SK-N-DZ (cell line): Measurements from ENCODE around the gene TPRX2. TPM values are rescaled to one million over a fixed set of nuclear protein-coding genes. Genes with fewer than 3 reads are reported as not detected.
"Not testable (repeated sequence)": the region's sequence is repeated elsewhere in the genome, so short reads cannot be mapped to it uniquely, and the experiment has no call there.

Source experiments
- DNase-seq: peaks from one replicate; pipeline ENCODE4 v3.0.0-alpha.2; 2015; ENCODE audit warnings: low spot score
- polyA plus RNA-seq, 2 experiments: library from polyadenylated mRNA; depleted of rRNA; stranded (reverse); fragments of >200 nt; gene quantifications; 2 replicates each; pipeline ENCODE4 v1.2.3, GENCODE V29; 2014

TPRX2 gene
- polyA plus RNA-seq (2014; cell fraction: cytosol; rRNA removed): not detected in 2 replicates
- not detected in 2 replicates for polyA plus RNA-seq (2014; cell fraction: nucleus; rRNA removed)

GRCh38 chr19:47858646-47859285, at the start of gene TPRX2:
TSS of gene TPRX2 (plus strand) at chr19:47859235. CDS start at chr19:47859247, 12 bp downstream.
- DNase-seq: not testable (repeated sequence)

- peak; percentile 42 for DNase-seq
Observed at GRCh38 chr19:47813304-47813994, 45.6 kb upstream of the TPRX2 start.

GRCh38 chr19:47813995-47814328, 45.1 kb upstream of the TPRX2 start:
- DNase-seq: no peak

- DNase-seq: not testable (repeated sequence)
Observed at GRCh38 chr19:47816270-47816669, 42.8 kb upstream of the TPRX2 start.

- not testable (repeated sequence) for DNase-seq
Observed at GRCh38 chr19:47818221-47818620, 40.8 kb upstream of the TPRX2 start.

GRCh38 chr19:47819858-47820257, 39.2 kb upstream of the TPRX2 start:
- no peak for DNase-seq

GRCh38 chr19:47820410-47820809, 38.6 kb upstream of the TPRX2 start:
- DNase-seq: no peak

- no peak for DNase-seq
Observed at GRCh38 chr19:47821460-47822020, 37.5 kb upstream of the TPRX2 start, which contains the start of gene CRX. TSS of gene CRX (plus strand) at chr19:47821937. CDS start at chr19:47834444, 12,507 bp downstream.

GRCh38 chr19:47824396-47824795, 34.6 kb upstream of the TPRX2 start:
- no peak for DNase-seq

- no peak for DNase-seq
Observed at GRCh38 chr19:47826800-47827199, 32.2 kb upstream of the TPRX2 start.

- no peak for DNase-seq
Observed at GRCh38 chr19:47832723-47833122, 26.3 kb upstream of the TPRX2 start.

GRCh38 chr19:47836038-47836437, 23.0 kb upstream of the TPRX2 start:
- no peak for DNase-seq

GRCh38 chr19:47839411-47839810, 19.6 kb upstream of the TPRX2 start:
- no peak for DNase-seq

- no peak for DNase-seq
Observed at GRCh38 chr19:47839913-47840312, 19.1 kb upstream of the TPRX2 start.

- DNase-seq: no peak
Observed at GRCh38 chr19:47842941-47843340, 16.1 kb upstream of the TPRX2 start.

- DNase-seq: no peak
Observed at GRCh38 chr19:47848425-47848822, 10.6 kb upstream of the TPRX2 start.

GRCh38 chr19:47848823-47849473, 10.1 kb upstream of the TPRX2 start:
- DNase-seq: no peak

- DNase-seq: no peak
Observed at GRCh38 chr19:47853003-47853402, 6.0 kb upstream of the TPRX2 start.

- DNase-seq: no peak
Observed at GRCh38 chr19:47854459-47854858, 4.6 kb upstream of the TPRX2 start.

- not testable (repeated sequence) for DNase-seq
Observed at GRCh38 chr19:47858231-47858630, 804 bp upstream of the TPRX2 start.

GRCh38 chr19:47859838-47860237, 803 bp downstream of the TPRX2 start:
- not testable (repeated sequence) for DNase-seq

- no peak for DNase-seq
Observed at GRCh38 chr19:47860602-47861297, 1.7 kb downstream of the TPRX2 start.
